Skeletal muscle satellite cell (primary cell): ENCODE data around the gene PBOV1.

Source experiments
- H3K27me3 ChIP-seq: 2 replicates; pipeline ENCODE4 v1.7.0; 2013; ENCODE audit warnings: low read length; ENCODE audit not compliant: control insufficient read depth, insufficient read depth
- H3K36me3 ChIP-seq: 2 replicates; pipeline ENCODE4 v1.7.0; 2013; ENCODE audit warnings: mild to moderate bottlenecking, control low read depth, low read length; ENCODE audit not compliant: insufficient read depth
- H3K4me1 ChIP-seq: 2 replicates; pipeline ENCODE4 v1.7.0; 2013; ENCODE audit warnings: low read length; ENCODE audit not compliant: control insufficient read depth, insufficient read depth
- H3K4me2 ChIP-seq: 2 replicates; pipeline ENCODE4 v1.7.0; 2013; ENCODE audit warnings: mild to moderate bottlenecking, low read length
- H3K4me3 ChIP-seq: 2 replicates; pipeline ENCODE4 v1.7.0; 2013; ENCODE audit warnings: low read length
- H3K9ac ChIP-seq: 2 replicates; pipeline ENCODE4 v1.7.0; 2013; ENCODE audit warnings: mild to moderate bottlenecking, low read depth, low read length, moderate library complexity
- H3K9me3 ChIP-seq: replicated peaks from 2 replicates; pipeline ENCODE4 v1.7.0; 2013; ENCODE audit warnings: mild to moderate bottlenecking, control low read depth, low read length

PBOV1 gene

GRCh38 chr6:138235693-138236092 is 17.4 kb upstream of the PBOV1 start:
- H3K9me3 ChIP-seq: no peaks in the 10 kb centered on the region
- H3K27me3 ChIP-seq: no peaks in the 10 kb centered on the region
- H3K9ac ChIP-seq: no peak overlapping the region
- H3K36me3 ChIP-seq: no peaks in the 10 kb centered on the region
- peaks cover 12% of the 10 kb centered on the region for H3K4me1 ChIP-seq
- no peak overlapping the region for H3K4me2 ChIP-seq
- no peak overlapping the region for H3K4me3 ChIP-seq

- Histone ChIP-seq H3K27me3 (no peaks in the 10 kb centered on the region), H3K4me1 (peaks cover 7% of the 10 kb centered on the region), H3K36me3 (no peaks in the 10 kb centered on the region), H3K9ac (no peak overlapping the region), H3K9me3 (no peaks in the 10 kb centered on the region), H3K4me3 (no peak overlapping the region), H3K4me2 (no peak overlapping the region)
Measured at GRCh38 chr6:138235205-138235604, 16.9 kb upstream of the PBOV1 start.

- H3K9me3 ChIP-seq: no peaks in the 10 kb centered on the region
- no peaks in the 10 kb centered on the region for H3K36me3 ChIP-seq
- H3K4me3 ChIP-seq: no peak overlapping the region
- no peak overlapping the region for H3K9ac ChIP-seq
- H3K4me1 ChIP-seq: peaks cover 6% of the 10 kb centered on the region
- H3K4me2 ChIP-seq: no peak overlapping the region
- H3K27me3 ChIP-seq: no peaks in the 10 kb centered on the region
Measured at GRCh38 chr6:138234363-138234762, 16.1 kb upstream of the PBOV1 start.

GRCh38 chr6:138231381-138231886 is 13.1 kb upstream of the PBOV1 start:
- Histone ChIP-seq H3K27me3 (no peaks in the 10 kb centered on the region), H3K4me1 (peaks cover 6% of the 10 kb centered on the region), H3K36me3 (no peaks in the 10 kb centered on the region), H3K9ac (no peak overlapping the region), H3K4me3 (no peak overlapping the region), H3K9me3 (no peaks in the 10 kb centered on the region), H3K4me2 (no peak overlapping the region)

GRCh38 chr6:138230759-138231380 is 12.6 kb upstream of the PBOV1 start:
- Histone ChIP-seq H3K27me3 (no peaks in the 10 kb centered on the region), H3K36me3 (no peaks in the 10 kb centered on the region), H3K4me2 (no peak overlapping the region)

GRCh38 chr6:138230221-138230620 is 11.9 kb upstream of the PBOV1 start:
- no peak overlapping the region for H3K4me2 ChIP-seq
- H3K9ac ChIP-seq: no peak overlapping the region
- H3K9me3 ChIP-seq: no peaks in the 10 kb centered on the region
- no peak overlapping the region for H3K4me3 ChIP-seq
- H3K4me1 ChIP-seq: peaks cover 6% of the 10 kb centered on the region
- H3K27me3 ChIP-seq: no peaks in the 10 kb centered on the region
- no peaks in the 10 kb centered on the region for H3K36me3 ChIP-seq

More at GRCh38 chr6:138230759-138231380, 12.6 kb upstream of the PBOV1 start:
- Histone ChIP-seq H3K9ac (no peak overlapping the region), H3K4me3 (no peak overlapping the region), H3K9me3 (no peaks in the 10 kb centered on the region), H3K4me1 (peaks cover 6% of the 10 kb centered on the region)

- no peaks in the 10 kb centered on the region for H3K9me3 ChIP-seq
- no peaks in the 10 kb centered on the region for H3K27me3 ChIP-seq
- H3K4me1 ChIP-seq: peaks cover 6% of the 10 kb centered on the region
- H3K36me3 ChIP-seq: no peaks in the 10 kb centered on the region
- H3K9ac ChIP-seq: no peak overlapping the region
- no peak overlapping the region for H3K4me3 ChIP-seq
- no peak overlapping the region for H3K4me2 ChIP-seq
Measured at GRCh38 chr6:138229663-138230179, 11.4 kb upstream of the PBOV1 start.

GRCh38 chr6:138229072-138229471 is 10.8 kb upstream of the PBOV1 start:
- no peak overlapping the region for H3K4me2 ChIP-seq
- H3K9me3 ChIP-seq: no peaks in the 10 kb centered on the region
- H3K27me3 ChIP-seq: no peaks in the 10 kb centered on the region
- peaks cover 6% of the 10 kb centered on the region for H3K4me1 ChIP-seq
- H3K4me3 ChIP-seq: no peak overlapping the region
- no peak overlapping the region for H3K9ac ChIP-seq
- no peaks in the 10 kb centered on the region for H3K36me3 ChIP-seq

- Histone ChIP-seq H3K9ac (no peak overlapping the region), H3K4me2 (no peak overlapping the region), H3K36me3 (no peaks in the 10 kb centered on the region), H3K9me3 (no peaks in the 10 kb centered on the region), H3K27me3 (no peaks in the 10 kb centered on the region), H3K4me1 (peaks cover 6% of the 10 kb centered on the region), H3K4me3 (no peak overlapping the region)
Measured at GRCh38 chr6:138227316-138227781, 9.1 kb upstream of the PBOV1 start.

GRCh38 chr6:138226700-138227315 is 8.5 kb upstream of the PBOV1 start:
- H3K9ac ChIP-seq: no peak overlapping the region
- no peaks in the 10 kb centered on the region for H3K9me3 ChIP-seq
- no peak overlapping the region for H3K4me3 ChIP-seq
- H3K4me2 ChIP-seq: no peak overlapping the region
- H3K27me3 ChIP-seq: no peaks in the 10 kb centered on the region
- H3K36me3 ChIP-seq: no peaks in the 10 kb centered on the region
- peaks cover 5% of the 10 kb centered on the region for H3K4me1 ChIP-seq

GRCh38 chr6:138225953-138226352 is 7.7 kb upstream of the PBOV1 start:
- H3K4me2 ChIP-seq: no peak overlapping the region
- H3K36me3 ChIP-seq: no peaks in the 10 kb centered on the region
- H3K4me1 ChIP-seq: no peaks in the 10 kb centered on the region
- no peak overlapping the region for H3K4me3 ChIP-seq
- no peak overlapping the region for H3K9ac ChIP-seq
- no peaks in the 10 kb centered on the region for H3K27me3 ChIP-seq
- no peaks in the 10 kb centered on the region for H3K9me3 ChIP-seq
